HUDEP-2 (cell line): ENCODE data around the gene CYTIP.
"Not testable (repeated sequence)": the region's sequence is repeated elsewhere in the genome, so short reads cannot be mapped to it uniquely, and the experiment has no call there.

Experiments used
- DNase-seq, 76 experiments: peaks; one replicate each; lab custom pipeline; 2025; ENCODE audit not compliant: unreplicated experiment in 76 of 76; lab: John Stamatoyannopoulos, UW

CYTIP gene

GRCh38 chr2:157386747-157387146, 57.1 kb downstream of the CYTIP start:
- DNase-seq = no peak

GRCh38 chr2:157386247-157386646, 57.6 kb downstream of the CYTIP start:
- no peak for DNase-seq

GRCh38 chr2:157377861-157378260, 66.0 kb downstream of the CYTIP start:
- DNase-seq = no peak

- no peak for DNase-seq
Observed at GRCh38 chr2:157376041-157376440, 67.8 kb downstream of the CYTIP start.

- DNase-seq = no peak
Observed at GRCh38 chr2:157375384-157375783, 68.5 kb downstream of the CYTIP start.

DNA sequence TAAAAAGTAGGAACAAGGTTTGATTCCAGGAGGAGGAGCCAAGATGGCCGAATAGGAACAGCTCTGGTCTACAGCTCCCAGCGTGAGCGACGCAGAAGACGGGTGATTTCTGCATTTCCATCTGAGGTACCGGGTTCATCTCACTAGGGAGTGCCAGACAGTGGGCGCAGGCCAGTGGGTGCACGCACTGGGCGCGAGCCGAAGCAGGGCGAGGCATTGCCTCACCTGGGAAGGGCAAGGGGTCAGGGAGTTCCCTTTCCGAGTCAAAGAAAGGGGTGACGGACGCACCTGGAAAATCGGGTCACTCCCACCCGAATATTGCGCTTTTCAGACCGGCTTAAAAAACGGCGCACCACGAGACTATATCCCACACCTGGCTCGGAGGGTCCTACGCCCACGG, 75.4 kb downstream of the CYTIP start:
- not testable (repeated sequence) for DNase-seq

DNA sequence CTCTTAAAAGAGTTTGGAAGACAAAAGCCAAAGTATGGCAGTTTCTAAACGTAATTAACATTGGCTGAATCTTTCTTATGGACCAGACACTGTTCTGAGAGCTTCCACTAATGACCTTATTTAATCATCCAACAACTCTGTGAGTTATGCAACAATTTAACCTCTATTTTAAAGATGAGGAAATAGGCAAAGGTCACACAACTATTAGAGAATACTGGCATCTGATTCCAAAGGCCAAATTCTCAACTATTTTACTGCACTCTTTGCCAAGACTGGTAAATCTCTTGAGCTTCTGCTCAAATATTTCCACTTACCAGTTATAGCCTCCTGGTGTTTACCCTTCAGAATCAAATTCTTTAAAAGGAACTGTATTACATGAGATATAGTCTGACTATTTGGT, 76.2 kb downstream of the CYTIP start:
- no peak for DNase-seq
